ENCODE results near the gene INTS14.
"Not testable (repeated sequence)": the region's sequence is repeated elsewhere in the genome, so short reads cannot be mapped to it uniquely, and the experiment has no call there.

INTS14 gene

DNA sequence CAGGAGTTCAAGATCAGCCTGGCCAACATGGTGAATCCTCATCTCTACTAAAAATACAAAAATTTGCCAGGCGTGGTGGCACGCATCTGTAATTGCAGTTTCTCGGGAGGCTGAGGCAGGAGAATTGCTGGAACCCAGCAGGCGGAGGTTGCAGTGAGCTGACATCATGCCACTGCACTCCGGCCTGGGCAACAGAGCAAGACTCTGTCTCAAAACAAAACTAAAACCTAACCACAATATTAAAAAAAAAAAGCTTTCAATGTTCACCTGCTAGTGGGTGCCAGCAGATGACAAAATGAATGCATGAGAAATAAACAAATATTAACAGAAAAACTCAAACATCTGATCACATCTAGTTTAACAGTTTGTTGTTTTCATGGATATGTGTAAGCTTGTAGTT, 19.8 kb upstream of the INTS14 start:
- DNase-seq: no peak

DNA sequence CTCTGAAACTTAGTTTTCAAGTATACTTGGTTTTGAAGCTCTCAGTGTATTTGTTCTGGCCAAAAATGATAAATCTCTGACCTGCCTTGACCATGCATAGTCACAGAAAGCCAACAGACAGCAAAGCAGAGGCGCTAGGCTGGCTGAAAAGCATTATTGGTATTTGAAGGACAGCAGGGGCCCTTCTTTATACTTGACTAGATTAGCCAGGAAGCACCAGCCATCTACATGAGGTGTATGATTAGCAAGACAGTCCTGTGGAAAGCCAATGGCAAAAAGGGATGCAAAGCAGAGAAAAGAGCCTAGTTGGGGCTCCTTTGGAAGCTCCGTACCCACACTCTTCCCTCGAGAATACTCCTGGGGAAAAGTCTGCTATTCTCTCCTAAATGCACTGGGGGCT, 18.6 kb upstream of the INTS14 start:
- DNase-seq: no peak

DNA sequence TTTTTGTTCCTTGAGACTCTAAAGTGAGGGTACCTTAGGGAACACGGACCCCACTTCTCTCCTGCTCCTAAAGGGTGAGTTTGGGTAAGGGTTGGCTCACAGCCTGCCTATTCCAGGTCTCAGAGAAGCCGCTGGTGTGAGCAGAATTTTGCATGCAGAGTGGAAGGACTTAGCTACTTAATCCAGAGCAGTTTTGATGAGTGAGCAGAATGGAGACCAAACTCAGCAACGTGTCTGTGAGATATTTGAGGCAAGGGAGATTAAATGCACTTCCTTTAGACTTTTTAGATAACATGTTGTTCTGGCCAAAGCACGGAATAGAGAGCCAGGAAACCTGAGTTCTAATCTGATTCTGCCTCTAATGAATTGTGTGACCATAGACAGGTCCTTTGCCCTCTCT, 15.9 kb upstream of the INTS14 start:
- no peak for DNase-seq

DNA sequence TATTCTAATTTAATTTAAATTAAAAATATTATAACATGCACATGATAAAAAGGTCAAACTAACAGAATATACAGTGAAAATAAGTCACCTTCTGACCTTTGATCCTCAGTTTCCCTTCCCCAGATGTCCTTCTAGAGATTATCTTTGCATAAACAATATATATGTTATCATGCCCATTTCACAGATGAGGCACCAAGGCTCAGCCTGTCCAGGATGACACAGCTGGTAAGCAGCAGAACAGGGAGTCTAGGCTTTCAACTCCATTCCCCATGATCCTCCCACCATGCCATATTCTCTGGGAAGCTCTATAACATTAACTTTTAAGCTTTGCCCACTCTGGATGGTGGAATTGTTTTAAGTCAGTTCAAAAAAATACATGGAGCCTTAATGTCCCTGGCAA, 12.2 kb upstream of the INTS14 start:
- DNase-seq: no peak

DNA sequence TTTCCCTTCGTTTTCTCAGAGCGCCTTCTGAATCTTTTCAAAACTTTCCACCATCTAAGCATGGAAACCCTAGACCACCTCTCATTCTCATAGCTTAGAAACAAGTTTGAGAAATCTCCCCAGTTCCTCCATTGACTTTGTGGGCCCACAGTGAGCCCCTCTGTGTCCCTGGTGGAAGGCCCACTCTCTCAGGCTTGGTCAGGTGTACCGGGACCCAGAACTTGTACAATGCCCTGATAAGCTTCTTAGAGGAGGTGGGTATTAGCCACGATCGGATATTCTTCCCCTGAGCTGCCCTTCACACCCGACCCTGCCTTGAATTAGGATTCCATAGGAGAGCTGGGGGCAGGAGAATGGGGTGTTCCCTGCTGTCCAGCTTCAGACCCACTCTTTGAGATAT, 10.7 kb upstream of the INTS14 start, which contains the start of gene SLC24A1:
Gene SLC24A1, plus strand, starts transcription at position 301 of the 400 bp plus-strand sequence. CDS start 2,143 bp downstream, outside the sequence.
- DNase-seq: no peak

DNA sequence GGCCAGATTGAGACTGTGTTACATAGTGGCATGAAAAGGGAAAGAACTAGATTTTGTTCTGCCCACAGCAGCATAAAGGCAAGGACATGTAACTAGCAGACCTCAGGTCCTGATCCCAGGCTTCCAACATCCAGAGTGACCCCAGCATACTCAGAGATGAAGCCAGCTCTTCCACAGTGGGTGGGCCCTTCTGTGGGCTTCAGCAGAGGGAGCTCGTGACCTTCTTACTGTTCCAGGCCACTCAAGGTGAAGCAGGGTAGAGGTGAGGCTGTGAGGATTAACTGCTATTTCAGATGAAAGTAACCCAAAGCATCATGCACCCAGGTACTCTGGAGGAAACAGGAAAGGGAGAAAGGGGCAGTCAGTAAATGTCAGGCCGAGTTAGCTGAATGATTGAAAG, 9.9 kb upstream of the INTS14 start:
- no peak for DNase-seq

DNA sequence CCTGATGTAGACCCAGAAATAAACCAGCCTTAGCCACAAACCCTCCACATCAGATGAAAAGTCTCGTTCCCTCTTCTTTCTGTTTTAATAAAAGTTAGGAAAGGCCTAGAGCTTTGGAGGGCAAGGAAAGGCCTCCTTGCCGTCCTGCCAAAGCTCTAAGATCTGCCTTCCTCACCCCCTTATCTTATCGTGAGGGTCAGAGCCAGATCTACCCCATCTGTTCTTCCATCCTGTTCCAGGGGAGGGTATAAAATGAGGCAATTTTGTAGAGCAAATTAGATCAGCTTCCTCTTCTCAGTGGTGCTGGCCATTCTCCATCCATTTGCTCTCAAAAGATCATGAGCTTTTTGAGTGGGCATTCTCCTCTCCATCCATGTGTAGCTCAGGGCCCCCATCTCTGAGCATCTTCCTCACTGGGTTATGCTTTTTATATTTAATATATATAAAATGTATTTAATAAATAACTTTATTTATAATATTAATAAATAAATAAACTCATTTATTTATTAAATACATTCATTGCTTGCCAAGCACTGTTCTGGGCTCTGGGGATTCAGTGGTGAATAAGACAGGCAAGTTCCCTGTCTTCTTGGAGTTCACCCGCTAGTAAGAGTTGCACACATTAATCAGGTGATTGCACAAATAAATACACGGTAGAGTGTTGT, 8.8 kb upstream of the INTS14 start:
- no peak for DNase-seq

DNA sequence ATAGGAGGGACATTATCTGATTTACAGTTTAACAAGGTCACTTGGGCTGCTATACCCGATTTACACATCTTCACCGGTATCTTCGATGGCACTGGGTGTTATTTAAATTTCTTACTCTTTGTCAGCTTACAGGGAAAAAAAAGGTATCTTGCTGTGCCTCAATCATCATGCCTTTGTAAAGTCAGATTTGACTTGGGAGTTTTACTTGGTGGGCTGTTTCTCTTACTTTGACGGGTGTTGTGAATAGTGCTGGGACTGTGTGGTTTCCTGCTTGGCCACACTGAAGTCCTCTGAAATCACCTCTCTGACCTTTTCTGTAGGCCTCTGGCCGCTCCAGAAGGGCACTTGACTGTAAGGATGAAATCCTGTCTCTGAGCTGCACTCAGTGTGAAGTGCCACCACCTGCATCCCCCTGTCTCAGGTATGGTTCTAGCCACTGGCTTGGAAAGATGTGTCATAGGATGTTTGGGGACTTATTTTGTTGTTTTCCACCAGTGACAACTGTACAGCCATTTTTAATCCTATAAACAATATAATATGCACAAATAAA, 7.7 kb upstream of the INTS14 start:
- no peak for DNase-seq

DNA sequence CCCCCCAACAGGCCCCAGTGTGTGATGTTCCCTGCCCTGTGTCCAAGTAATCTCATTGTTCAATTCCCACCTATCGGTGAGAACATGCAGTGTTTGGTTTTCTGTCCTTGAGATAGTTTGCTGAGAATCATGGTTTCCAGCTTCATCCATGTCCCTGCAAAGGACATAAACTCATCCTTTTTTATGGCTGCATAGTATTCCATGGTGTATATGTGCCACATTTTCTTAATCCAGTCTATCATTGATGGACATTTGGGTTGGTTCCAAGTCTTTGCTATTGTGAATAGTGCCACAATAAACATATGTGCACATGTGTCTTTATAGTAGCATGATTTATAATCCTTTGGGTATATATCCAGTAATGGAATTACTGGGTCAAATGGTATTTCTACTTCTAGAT, 5.0 kb upstream of the INTS14 start:
- not testable (repeated sequence) for DNase-seq

DNA sequence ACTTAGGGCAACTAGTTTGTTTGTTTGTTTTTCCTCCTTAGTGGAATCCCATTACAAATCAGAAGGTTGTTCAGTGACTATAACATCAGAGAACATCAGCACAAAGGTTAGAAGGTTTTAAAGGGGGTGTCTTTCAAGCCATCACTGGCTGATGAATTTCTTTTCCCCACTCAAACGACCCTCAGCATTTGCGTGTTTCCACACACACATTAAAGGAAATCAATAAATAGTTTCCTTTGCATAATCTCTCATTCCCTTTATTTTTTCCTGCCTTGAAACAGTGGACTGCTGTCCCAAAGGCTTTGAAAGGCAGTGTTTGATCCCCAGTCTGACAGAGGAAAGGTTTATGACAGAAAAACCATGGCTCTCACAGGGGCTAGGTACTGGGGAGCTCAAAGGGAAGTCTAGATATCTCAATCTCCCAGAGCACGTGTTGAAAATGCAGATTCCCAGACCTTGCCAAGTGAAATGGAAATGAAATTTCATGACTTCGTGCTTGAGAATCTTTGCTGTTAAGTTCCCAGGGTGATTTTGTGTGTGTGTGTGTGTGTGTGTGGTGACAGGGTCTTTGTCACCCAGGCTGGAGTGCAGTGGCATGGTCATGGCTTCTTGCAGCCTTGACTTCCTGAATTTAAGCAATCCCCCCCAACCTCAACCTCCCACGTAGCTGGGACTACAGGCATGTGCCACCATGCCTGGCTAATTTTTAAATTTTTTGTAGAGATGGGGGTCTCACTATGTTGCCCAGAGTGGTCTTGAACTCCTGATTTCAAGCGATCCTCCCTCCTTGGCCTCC, 2.2 kb upstream of the INTS14 start:
- no peak for DNase-seq

DNA sequence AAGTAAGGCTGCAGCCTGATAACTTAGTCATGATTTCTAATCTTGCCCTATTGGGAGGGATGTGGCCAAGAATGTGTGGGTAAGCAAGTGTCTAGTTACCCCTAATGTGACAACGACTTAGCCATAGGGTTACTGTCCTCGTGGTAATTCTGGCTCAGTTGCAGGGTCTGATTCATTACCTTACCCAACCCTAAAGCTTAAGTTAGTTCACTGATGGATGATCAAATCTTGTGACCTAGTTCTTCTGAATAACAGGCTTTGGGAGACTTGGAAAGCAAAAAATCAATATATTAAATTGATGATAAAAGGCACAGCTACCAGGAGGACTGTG, 1.6 kb upstream of the INTS14 start:
- no peak for DNase-seq

DNA sequence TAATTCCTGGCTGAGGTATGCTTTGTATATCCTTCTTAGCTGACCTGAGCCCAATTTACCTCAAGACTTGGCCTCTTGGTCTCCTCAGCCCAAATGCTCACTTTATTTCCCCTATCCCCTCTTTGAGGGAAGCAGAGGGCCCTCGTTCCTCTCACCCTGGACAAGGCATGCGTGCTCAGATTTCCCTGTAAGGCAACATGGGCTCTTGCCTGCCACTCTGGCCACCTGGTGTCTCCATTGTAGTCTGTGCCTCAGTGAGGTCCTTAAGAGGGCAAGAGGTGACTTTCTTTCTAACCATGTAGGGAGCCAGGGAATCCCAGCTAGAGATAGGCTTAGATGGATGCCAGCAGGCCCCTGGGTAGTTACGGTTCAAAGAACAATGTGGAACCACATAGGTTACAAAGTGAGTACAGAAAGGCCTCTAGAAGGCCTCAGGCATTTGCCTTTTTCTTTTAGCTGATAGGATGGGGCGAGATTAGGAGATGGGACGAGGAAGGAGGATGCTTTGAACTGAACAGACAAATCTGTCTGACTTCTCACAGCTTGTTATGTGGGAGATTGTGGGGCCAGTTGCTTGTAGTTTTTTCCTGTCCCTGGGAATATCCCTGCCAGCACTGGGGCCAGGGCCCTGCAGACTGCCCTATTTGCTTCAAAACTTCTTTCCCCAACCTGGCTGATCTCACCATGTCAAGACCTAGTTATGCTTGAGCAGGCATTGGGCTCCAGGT, 1.1 kb upstream of the INTS14 start:
- DNase-seq: no peak

DNA sequence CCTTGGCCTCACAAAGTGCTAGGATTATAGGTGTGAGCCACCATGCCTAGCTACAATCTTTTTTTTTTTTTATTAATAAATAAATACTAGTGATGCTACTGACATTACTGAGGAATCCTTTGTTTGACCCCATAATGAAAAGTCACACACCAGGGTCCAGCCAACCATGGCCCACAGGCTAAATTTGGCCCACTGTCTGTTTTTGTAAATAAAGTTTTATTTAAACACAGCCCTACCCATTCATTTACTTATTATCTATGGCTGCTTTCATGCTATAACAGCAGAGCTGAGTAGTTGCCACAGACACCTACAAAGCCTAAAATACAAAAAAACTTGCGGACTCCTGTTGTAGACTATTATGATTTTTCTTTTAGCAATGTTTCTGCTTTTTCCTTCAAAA, 7.4 kb downstream of the INTS14 start:
- DNase-seq: no peak

DNA sequence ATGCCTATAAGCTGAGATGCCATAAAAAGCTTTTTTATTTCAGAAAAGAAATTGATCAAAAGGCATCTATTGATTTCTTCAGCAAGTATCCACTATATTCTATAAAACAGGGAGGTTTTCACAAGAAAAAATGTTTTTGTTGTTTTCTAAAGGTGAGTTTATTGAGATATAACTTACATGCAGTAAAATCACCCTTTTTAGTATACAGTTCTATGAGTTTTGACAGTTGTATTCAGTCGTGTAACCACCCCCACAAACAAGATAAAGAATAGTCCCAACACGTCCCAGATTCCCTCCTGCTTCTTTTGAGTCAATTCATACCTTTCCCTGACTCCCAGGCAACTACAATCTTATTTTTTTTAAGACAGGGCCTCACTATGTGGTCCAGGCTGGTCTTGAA, 7.8 kb downstream of the INTS14 start:
- no peak for DNase-seq

DNA sequence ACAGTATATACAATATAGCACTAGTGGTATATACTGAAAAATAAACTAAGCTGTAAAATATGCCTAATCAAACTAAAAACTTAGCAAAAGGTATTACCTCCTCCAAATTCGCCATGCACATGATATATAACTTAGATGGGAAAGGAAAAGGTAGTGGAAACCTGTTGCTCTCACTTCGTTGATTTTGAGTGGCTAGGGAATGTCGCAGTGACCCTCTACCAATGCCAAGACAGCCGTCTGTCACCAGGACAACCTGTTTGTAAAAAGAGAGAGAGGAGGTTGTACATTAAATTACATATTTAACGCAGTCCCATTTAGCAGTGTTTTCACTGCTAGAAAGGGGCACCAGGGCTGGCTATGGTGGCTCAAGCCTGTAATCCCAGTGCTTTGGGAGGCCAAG, 11.3 kb downstream of the INTS14 start:
- DNase-seq: no peak

DNA sequence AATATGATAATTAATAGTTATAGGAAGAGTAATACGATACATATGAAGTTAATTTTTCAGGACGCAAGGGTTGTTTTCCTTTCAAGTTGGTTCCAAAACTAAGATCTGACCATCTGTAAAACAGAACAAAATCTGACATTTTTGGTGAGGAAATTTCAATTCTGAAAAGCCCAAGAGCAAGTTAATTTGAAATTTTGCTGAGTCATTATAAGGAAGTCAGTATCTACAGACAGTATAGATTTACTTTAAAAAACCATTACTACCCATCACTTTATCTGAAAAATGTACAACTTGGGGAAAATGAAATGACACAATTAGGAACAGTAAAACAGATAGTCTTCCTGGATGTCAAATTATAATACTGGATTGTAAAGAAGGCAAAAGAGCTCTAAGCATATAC, 12.5 kb downstream of the INTS14 start:
- DNase-seq: no peak

DNA sequence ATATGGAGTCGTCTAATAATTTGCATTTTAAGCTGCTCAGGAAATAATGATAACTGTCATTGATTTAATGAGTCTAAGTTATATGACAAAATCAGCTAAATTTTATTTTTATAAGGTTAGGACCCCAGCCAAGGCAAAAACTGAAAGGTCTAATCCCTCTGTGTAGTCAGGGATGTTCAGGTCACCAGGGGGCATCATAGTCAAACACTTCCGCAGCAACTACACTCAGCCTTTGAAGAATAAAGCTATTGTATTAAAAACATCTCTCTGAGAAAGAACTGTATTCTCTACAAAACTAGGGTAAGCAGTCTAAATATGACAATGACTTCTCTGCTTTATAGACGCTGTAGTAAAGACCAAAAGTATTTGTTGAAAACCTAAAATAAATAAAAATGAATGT, 15.0 kb downstream of the INTS14 start:
- no peak for DNase-seq

DNA sequence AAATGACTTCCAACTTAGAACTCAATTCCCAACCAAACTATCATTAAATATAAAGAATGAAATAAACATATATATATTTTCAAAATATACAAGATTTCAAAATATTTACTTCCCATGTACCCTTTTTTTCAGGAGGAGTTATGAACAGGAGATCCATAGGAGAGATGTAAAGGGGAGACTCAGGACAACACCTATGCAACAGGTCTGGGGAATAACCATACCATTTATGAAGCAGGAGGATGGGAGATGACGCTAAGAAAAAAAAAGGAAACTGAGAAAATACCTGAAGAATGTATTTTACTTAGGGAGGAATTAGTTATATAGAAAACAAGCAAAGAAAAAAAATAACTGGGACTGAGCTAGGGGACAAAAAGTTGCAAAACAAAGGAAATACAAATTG, 23.8 kb downstream of the INTS14 start:
- no peak for DNase-seq

DNA sequence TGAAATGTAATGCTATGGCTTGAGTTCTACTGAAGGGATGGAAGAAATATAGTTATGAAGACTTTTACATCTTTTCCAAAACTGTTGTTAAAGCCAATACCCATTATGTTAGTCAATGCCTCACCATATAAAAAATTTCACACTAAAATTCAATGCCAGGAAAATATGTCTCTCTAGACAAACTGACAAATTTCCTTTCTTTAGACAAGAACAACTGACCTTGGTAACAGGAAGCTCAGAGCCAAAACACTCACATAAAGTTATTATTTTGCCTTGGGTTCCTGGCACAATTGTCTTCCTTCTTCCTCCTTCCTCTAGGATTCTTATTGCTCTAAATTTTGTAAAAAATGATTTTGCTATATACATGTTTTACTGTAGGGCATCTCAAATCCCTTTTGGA, 26.7 kb downstream of the INTS14 start:
- no peak for DNase-seq

DNA sequence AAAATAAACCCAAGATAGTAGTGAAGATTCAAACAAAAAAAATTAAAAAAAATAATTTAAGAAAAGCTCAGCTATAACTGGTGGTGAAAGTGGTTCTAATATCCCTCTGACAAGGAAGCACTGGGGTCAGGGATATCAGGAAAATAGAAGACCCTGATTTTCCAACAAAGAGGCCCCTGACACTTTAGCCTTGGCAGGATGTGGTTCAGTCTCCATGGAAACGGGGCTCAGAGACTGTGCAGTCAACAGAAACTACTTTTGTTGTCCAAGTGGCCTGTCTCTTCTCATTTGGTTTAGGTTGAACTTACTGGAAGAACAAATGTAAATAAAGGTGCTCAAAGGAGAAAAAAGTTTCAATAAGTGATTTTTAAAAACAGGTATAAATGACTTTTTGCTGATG, 27.2 kb downstream of the INTS14 start:
- no peak for DNase-seq

DNA sequence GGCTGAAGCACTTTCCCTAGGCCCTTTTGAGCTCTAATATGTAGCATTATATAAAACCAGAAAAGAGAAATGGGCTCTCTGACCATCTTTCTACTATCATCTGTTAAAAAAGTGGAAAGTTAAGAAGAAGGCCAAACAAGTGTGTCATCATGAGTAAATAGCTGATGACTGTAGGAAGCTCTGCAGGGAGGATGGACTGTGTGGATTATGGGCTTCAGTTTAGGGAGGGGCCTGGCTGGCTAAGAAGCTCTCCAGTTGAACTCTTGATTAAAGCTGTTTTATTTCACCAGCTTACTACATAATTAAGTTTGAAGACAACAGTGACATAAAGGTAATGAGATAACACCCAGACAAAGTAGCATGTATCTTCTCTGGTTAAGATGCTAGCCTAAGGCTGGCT, 30.6 kb downstream of the INTS14 start:
- no peak for DNase-seq

DNA sequence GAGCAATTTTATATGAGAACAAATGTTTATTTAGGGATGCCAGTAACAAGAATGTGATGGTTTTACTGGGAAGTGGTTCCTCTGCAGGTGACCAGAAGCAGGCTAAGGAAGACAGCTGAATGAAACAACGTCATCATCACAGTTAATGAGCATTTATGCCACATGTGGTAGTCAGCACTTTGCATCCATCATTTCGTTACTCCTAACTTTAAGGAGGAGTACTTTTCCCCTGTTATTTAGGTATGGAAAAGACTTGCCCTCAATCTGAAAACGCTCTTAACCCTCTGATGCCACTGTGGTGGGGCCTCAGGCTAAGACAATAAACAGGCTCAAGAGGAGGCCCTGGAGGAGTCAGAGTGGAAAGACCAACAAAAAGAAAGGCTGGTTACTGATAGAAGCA, 31.2 kb downstream of the INTS14 start:
- DNase-seq: no peak

DNA sequence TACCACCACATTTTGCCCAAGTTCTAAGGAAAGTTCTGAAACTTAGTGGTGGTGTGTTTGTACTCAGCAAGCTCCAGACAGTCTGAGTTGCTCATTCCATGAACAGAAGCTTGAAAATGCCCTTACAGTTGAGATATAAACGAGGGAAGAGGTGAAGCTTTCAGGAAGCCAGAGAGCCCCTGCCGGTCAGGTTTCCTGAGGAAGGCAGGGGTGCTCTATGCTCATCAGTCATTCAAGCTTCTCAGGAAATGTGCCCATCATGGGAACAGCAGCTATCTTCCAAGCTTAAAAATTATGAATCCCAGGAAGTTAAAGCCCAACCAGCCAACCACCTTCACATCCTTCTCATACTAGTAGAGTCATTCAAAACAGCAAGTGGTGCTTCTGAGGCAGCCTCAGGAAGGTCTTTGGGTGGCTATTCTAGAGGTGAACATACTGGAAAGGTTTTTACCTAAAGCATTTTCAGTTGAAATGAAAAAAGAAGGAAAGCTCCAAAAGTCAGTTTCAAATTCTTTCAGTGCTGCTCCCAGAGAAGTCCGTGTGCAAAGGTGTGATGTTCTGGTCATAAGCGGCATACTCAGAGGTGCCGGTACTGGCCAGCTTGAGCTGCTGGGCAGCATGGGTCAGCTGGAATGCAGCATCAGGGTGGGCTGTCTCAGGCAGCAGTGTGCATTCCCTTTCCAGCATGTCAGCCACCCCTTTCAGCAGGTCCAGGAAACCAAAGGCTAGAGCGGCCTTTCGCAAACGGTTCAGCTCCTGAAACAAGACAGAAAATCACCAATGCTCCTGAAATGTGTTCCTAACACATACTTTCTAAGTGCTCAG, 31.8 kb downstream of the INTS14 start:
- no peak for DNase-seq

Measured in NCI-H2107 (cell line).